ENCODE measurements around the gene ATP5F1B.

- TF ChIP-seq CTCF (IDR thresholded peaks at IDR 0.05) (no peak), POLR2A (IDR thresholded peaks at IDR 0.05) (no peak)
Measured at GRCh38 chr12:56688846-56689109, 43.0 kb upstream of the ATP5F1B start.
